SK-N-MC (cell line): ENCODE results near the gene ZFAND4.

Experiments used
- EZH2 ChIP-seq: fragments of 200-600 bp; sonication (generic); IDR thresholded peaks from one replicate; pipeline ENCODE4 v1.6.1; 2017; ENCODE audit warnings: antibody characterized with exemption
- FOXP2 ChIP-seq: optimal IDR thresholded peaks from 2 replicates; pipeline ENCODE3; 2011; ENCODE audit warnings: mild to moderate bottlenecking, moderate library complexity; ENCODE audit not compliant: insufficient read depth; ENCODE audit errors: extremely low read length, control extremely low read depth

DNA sequence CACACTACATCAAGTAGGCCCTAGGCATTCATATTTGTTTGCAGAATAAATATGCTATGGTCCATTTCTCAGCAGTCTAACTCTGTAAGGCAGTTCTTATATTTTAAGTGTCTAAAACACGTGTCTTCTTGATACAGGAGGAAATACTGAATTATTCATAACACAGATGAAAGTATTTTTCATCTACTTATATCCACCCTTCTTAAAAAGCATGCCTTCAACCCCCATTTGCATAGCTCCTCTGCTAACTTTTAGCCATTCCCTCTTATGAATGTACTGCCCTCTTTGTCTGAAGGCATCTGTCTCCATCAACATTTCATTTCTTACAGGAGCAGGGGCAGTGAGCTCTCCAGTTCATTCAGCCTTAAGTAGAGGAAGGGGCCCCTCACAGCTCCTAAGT is 57.7 kb downstream of the ZFAND4 start:
- TF ChIP-seq EZH2: no peak
- no peak for TF ChIP-seq FOXP2
